GM18507 (cell line): ENCODE results near the gene CHRM5.

Experiments
- DNase-seq: peaks from one replicate; pipeline ENCODE4 v3.0.0; 2011; ENCODE audit warnings: low read depth; ENCODE audit not compliant: insufficient read length; ENCODE audit errors: extremely low spot score
- FAIRE-seq: peaks from 2 replicates; lab custom pipeline; 2011; peaks lifted over from hg19 to GRCh38; lab: Jason Lieb, UNC

Gene CHRM5, protein sequence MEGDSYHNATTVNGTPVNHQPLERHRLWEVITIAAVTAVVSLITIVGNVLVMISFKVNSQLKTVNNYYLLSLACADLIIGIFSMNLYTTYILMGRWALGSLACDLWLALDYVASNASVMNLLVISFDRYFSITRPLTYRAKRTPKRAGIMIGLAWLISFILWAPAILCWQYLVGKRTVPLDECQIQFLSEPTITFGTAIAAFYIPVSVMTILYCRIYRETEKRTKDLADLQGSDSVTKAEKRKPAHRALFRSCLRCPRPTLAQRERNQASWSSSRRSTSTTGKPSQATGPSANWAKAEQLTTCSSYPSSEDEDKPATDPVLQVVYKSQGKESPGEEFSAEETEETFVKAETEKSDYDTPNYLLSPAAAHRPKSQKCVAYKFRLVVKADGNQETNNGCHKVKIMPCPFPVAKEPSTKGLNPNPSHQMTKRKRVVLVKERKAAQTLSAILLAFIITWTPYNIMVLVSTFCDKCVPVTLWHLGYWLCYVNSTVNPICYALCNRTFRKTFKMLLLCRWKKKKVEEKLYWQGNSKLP

DNA sequence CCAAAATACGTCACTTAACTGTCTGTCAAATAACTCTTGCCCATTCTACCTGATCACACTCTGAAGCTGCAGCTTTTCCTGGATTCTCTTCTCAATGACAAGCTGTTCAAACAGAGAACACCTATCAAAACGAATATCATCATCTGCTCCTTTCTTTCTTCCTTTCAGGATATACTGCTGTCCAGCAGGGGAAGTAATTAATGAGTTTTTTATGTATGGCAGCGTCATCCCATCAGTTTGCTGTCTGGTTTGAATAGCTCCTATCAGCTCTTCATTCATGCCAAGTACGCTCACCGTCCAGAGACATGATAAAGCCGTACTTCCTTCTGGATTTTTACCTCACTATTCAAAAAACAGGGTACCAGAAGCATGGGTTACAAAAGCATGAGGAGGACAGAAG is at the start of gene CHRM5:
CHRM5 (plus strand) TSS at position 274 of the 400 bp plus-strand sequence. CDS start 94,221 bp downstream, outside the sequence.
- FAIRE-seq, result no peak
- DNase-seq, result no peak

DNA sequence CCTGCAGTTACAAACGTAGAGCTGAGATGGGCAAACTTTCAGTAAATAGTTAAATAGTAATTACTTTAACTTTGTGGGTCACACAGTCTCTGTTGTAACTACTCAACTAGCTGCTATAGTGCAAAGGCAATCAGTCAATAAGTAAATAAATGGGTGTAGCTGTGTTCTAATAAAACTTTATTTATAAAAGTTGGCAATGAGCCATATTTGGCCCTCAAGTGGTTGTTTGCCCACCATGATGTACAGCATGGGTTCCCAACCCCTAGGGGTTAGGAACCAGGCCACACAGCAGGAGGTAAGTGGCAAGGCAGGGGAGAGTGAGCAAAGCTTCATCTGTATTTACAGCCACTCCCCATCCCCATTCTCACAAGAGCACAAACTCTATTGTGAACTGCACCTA is 44.9 kb upstream of the CHRM5 start:
- DNase-seq, result no peak
- FAIRE-seq, result no peak

DNA sequence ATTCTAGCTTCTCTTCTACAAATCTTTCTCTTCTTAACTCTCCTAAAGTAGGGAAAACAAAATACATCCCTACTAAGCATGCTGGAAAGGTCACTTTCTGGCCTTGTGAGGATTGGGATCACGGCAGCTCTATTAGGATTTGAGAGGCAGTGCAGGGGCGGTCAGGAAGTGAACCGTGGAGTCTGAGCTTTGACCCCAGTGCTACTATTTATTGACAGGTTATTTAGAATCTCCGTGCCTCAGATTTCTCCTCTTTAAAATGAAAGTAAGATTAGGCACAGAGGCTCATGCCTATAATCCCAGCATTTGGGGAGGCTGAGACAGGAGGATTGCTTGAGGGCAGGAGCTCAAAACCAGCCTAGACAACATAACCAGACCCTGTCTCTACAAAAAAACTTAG is 42.0 kb upstream of the CHRM5 start:
- DNase-seq, result no peak
- FAIRE-seq, result no peak

DNA sequence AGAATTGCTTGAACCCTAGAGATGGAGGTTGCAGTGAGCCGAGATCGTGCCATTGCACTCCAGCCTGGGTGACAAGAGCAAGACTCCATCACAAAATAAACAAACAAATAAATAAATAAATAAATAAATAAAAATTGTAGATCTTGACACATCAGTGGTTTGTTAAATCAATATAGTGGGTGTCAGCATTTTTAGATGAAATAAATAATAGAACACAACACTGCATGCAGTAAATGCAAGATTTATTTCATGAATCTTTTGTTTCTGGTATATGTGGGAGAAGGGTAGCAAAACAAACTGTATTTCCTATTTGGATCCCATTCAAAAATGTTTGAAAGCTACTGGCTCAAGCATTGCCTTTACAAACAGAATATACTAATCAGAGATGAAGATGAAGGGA is 35.6 kb upstream of the CHRM5 start:
- FAIRE-seq (no peak), DNase-seq (no peak)

DNA sequence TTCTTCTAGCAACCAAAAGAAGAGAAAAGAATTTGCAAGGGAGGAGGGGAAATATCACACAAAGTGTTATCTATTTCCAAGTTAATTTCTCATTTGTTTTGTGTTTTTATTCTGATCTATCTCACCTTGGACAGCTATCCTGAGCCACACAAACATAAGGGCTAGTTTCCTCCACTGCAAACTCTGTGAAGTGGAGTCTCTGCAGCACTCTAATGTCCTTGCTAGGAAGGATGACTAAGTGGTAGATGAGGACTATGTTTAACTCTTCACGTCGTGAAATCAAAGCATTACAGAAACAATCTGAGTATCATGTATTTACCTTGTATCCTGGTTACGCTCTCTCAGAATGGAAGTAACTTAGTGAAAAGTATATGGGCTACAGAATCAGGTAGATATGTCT is 33.9 kb upstream of the CHRM5 start:
- FAIRE-seq (no peak), DNase-seq (no peak)

DNA sequence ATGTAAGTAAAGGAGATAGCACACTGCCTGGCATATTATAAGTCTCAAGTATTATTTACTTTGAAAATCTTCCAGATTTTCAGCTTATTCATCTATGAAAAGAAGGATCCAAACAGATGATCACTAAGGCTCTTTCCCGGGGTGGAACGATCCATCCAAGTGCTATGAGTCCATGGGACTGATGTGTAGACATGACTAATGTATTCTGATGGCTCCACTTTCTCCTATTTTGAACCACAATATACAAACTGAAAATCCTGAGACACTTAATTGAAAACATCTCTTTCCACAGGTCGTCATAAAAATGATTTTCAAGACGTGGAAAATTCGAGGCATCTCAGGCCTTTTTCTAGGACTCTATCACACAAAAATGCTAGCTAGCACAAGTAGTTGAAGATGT is 33.4 kb upstream of the CHRM5 start:
- no peak for FAIRE-seq
- DNase-seq, result no peak

DNA sequence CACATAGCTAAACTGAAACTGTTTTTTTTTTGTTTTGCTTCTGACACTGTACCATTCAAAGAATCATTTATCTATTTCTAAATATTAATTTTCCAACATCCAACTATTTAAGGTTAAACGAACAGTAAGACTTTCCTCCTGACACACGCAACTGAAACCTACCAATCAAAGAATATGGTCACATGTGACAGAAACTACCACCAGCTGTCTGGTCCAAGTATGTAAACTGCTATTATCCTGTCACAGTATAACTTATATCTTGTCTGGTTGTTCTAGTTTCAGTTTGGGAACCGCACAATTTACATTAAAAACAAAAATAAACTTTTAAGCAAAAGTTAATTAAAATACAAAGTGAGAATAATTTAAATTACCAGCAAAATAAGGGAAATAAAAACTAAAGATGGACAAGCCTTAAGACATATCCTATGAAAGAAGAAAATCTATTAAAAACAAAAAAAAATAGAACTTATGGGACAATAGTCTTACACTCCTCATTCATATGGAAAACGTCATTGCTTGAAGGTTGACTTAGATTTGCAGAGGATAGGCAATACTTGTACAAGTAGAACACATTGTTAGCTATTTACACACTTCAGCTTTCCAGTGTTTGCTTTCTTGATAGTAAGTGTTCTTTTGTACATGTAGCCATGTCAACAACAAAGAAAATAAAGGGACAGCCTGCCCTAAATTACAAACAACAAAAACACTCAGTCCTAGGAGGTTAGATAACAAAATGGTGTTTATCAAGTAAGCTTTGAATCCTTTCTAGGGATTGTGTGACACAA is 26.8 kb upstream of the CHRM5 start:
- FAIRE-seq (peak; percentile 80), DNase-seq (no peak)

DNA sequence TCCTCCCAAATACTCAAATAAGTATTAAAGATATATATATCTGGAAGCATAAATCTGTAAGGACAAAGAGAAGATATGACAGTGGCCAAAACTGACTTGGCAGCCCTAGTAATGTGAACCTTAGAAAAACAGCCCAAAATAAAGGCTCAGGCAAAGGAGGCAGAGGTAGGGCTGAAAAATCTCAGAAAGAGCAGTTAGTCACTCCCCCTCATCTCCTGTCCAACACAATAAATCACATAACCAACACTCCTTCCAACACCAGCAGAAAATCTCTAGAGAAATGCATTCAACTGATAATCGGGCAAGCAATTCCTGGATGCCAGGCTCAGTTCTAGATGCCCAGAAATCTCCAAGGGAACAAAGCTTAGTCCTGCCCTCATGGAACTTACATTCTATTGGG is 22.1 kb upstream of the CHRM5 start:
- DNase-seq (no peak), FAIRE-seq (no peak)

DNA sequence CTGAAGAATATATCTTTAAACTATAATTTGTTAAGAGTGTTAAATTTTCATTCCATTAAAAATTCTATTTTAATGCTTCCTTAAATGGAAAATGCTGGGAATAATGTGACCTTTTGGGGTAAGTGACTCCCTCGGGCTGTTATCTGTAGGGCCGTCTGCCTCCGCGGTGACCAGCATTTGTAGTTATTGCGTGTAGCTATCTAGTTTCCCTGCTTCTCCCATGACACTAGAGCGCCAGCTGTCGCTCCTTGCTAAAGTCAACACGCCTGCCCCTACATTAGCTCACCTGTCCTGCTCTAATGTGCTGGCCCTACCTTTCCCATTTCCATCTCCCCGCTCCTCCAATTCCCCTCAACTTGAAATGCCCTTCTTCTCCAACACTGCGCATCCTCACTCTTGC is 12.4 kb upstream of the CHRM5 start:
- FAIRE-seq (no peak), DNase-seq (no peak)

DNA sequence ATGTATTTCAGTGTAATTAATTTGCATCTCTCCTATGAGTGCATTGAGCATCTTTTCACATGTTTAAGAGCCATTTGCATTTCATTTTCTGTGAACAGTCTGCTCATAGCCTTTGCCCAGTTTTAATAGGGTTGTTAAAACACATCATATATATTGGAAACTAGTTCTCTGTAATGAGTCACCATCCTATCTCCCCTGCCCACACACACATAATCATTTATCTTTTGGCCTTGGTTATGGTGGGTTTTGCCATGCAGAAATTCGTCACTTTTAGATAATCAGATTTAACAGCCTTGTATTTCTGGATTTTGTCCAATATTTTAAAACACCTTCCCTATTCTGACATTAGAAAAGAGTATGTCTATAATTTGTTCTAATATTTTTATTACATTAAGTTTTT is 11.9 kb upstream of the CHRM5 start:
- FAIRE-seq, result no peak

DNA sequence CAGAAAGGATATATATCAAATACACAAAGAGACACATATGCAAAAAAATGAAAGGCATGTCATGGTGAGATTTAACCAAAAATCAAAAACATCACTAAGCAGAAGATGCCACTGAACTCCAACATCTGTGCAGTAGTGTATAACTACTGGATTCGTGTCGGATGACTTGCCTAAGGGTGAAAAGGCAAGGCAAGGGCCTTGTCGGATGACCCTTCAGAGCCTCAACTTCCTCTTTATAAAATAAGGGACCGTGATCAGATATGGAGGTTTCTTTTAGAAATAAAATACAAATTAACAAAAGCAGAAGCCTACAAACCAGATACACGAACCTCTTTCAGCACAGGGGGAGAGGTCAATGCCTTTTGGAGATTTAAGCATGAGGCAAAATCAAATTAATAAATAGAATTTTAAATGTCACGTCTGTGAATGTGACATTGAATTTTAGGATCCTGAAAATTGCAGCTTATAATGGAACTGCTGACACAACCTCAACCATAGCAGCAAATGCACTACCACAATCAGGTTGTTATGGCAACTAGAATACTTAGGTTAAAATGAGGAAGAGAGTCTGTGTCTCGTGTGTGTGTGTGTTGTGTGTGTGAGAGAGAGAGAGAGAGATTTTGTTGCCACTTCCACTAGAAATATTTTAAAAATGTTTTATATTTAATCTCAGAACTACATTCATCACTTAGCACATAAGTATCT is 8.3 kb upstream of the CHRM5 start:
- FAIRE-seq (no peak), DNase-seq (no peak)

More for the DNA sequence above, 11.9 kb upstream of the CHRM5 start:
- no peak for DNase-seq

DNA sequence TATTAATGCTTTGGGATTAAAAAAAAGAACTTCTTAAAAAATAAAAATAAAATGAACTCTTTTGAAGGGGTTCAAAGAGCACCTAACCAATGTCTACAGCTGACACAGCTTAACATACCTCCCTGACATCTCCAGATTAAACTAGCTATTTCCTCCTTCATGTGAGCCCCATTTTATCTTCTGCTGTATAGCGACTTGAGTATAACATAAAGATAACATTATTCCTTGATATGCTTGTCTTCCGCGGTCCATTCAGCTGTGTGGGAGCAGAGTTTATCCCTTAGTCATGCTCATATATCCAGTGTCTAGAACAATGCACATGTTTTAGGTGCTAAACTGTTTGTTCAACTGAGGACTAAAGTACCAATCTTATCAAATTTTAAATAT is 7.8 kb upstream of the CHRM5 start:
- DNase-seq, result no peak

DNA sequence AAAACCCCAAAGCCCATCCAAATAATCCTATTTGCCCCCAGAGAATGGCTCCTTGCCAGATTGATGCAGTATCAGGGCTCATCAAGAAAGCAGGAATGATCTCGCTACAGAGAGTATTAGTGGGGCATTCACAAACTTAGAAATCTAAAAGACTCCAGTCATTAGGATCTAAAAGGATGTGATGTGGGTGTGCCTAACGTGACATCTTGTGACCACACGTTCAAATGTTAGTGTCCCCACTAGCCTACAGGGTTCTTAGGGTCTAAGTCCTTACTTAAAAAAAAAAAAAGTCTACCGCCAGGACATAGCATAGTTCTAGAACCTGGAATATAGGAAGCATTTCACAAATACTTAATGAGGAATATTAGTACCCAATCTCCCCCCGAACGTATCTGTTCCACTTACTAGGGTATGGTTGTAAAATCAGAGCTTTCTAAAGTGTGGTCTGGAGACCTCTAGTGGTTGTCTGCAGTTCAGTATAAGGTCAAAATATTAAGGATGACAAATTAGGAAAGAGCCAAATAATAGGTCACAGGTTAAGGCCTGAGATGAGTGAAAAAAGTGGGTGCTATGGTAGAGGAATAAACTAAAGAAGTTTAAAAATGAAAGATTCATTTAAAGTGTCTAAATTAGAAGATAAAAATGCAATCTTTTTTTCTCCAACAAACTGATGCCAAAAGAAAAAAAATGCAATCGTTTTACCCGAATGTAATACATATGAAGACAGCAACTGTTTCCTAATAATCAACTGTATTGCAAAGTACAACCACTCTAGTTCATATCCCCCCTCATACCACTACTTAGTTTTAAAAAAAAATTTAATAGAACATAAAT is 4.2 kb upstream of the CHRM5 start:
- FAIRE-seq, result peak; percentile 66
- no peak for DNase-seq

More for the DNA sequence above, 7.8 kb upstream of the CHRM5 start:
- no peak for FAIRE-seq

DNA sequence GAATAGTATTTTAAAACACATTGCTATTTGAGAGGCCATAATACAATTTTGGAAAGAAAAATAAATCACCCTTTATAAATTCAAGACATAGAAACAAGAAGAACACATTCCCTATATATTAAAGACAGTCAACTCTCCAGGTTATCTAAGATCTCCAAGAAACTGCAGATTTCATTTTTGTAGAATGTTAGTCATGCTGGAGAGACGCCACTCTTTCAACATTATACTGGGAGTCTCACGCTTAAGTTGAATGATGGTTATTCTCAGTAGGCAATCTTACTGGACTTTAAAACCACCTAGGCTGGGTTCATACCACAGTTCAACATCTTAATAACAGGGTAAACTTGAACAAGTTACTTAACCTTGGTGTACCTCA is 3.6 kb upstream of the CHRM5 start:
- DNase-seq, result no peak

DNA sequence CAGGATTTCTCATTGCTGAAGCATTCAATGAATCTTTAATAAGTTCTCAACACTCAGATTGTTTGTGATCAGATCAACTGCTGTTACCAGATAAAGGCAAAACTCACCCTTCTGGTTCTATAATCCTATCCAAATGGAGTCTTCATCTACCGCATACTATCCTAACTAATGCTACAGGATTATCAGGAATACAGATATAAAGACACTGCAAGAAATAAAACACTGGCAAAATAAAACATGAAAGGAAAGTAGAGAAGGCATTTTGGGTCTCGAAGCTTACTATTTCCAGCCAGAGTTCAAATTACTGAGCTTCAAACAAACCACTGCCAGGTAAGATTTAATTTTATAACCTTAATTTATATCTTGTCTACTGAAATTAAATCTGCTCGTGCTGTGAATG is 524 bp downstream of the CHRM5 start:
- no peak for FAIRE-seq
- no peak for DNase-seq

More for the DNA sequence above, 3.6 kb upstream of the CHRM5 start:
- no peak for FAIRE-seq

DNA sequence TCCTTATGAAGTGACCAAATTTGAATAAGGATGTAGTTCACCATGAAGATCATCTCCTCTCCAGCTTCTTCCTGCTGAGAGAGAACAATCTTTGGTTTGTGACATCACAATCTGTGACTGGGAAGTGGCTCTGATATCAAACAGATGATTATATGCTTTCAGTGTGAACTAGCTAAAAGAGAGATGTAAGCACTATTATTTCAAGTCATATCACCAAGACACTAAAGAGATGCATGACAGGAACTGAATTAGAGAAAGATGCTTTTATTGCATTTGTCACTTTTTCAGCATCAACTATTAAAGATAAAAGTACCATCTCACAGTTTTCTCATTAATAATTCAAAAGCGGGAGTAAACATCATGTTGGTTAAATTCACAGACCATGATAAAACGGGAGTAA is 3.5 kb downstream of the CHRM5 start:
- no peak for DNase-seq
- no peak for FAIRE-seq

DNA sequence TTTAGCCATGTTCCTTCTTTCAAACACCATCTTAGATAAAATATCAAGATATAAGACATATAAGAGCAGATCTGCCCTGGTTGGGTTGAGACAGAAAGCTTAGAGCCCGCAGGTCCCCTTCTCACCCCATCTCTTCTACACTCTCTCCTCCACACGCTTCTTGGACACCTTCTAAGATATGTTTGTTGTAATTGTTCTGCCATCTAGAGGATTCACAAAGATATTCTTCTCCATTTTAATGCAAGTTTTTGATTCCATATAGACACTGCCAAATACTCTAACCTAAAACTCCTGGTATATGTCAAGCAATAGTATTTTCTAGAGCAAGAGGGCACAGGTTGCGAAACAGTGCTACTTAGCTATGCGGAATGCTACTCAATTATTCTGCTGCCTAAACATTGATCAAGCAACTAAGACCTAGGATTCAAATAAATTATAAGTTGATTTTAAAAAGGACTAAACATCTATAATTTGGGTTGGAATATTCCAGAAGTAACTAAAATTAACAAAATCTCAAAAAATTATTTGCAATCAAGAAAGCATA is 6.8 kb downstream of the CHRM5 start:
- DNase-seq, result no peak
- no peak for FAIRE-seq

DNA sequence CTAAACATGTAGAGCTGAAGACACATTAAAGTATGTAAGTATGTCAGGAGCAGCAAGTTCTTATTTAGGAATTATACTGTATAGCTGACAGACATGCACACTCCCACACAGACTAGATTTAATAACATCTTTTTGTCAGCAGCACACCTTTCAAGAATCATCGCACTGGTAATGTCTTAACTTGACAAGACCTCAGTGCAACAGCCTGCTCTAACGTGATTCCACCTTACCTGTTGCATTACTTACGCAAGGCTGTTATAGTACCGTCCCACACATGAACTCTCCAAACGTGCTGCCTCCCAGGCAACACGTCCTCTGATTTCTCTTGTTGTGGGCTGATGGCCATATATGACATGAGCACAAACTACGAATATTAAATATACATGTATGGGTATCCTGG is 11.9 kb downstream of the CHRM5 start:
- DNase-seq, result no peak
- no peak for FAIRE-seq

DNA sequence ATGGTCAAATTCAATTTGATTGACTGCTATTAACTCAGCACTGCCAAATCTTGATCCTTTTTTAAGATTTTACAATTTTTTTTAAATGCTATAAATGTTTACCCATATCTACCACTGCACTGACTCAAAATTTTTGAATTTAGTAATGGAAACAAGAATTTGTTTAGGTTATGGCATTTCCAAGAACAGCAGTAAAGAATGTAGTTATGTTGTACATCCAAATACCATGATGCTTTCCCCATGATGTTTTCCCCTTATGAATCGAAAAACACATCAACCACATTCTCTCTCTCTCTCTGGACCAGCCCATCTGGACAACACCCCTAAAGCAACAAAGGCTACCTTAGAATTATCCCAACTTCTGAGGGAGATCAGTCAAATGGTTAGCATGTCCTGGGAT is 14.2 kb downstream of the CHRM5 start:
- FAIRE-seq, result no peak

More for the DNA sequence above, 14.2 kb downstream of the CHRM5 start:
- DNase-seq, result no peak
